Thymus (tissue), 11 donors: ENCODE measurements around the gene ZNF117. TPM values are rescaled to one million over a fixed set of nuclear protein-coding genes. Genes with fewer than 3 reads are reported as not detected.

Experiments
- DNase-seq, 9 donors: peaks; one replicate each; pipeline ENCODE4 v3.0.0-alpha.2; 2013; ENCODE audit warnings: low spot score in 9 of 9, low read depth in 6 of 9, missing footprints in 1 of 9
- H3K27ac ChIP-seq, 2 donors: one replicate each; pipeline ENCODE4 v1.5.1; 2013; ENCODE audit warnings: control low read depth in 1 of 2, low read depth in 1 of 2, low read length in 1 of 2, mild to moderate bottlenecking in 1 of 2, moderate library complexity in 1 of 2
- H3K27me3 ChIP-seq, 2 donors: one replicate each; pipeline ENCODE4 v1.5.1; 2013; ENCODE audit warnings: low read length in 1 of 2; ENCODE audit not compliant: control insufficient read depth in 2 of 2, insufficient read depth in 1 of 2
- H3K36me3 ChIP-seq, 2 donors: one replicate each; pipeline ENCODE4 v1.5.1; 2013; ENCODE audit warnings: low read length in 1 of 2, mild to moderate bottlenecking in 1 of 2, moderate library complexity in 1 of 2; ENCODE audit not compliant: control insufficient read depth in 2 of 2, insufficient read depth in 2 of 2
- H3K4me1 ChIP-seq, 2 donors: one replicate each; pipeline ENCODE4 v1.5.1; 2013; ENCODE audit warnings: low read length in 2 of 2; ENCODE audit not compliant: control insufficient read depth in 2 of 2, insufficient read depth in 2 of 2
- H3K4me3 ChIP-seq, 2 donors: one replicate each; pipeline ENCODE4 v1.5.1; 2013; ENCODE audit warnings: low read length in 2 of 2, control low read depth in 1 of 2, mild to moderate bottlenecking in 1 of 2
- H3K9me3 ChIP-seq, 2 donors: one replicate each; pipeline ENCODE4 v1.5.1; 2013; ENCODE audit warnings: low read length in 1 of 2, mild to moderate bottlenecking in 1 of 2; ENCODE audit not compliant: control insufficient read depth in 2 of 2, insufficient read depth in 1 of 2
- WGBS: extraction: QIAGEN DNeasy Blood & Tissue Kit; methylation state at CpG from one replicate; pipeline ENCODE4 v1.1.7; 2013; 5-methylcytosine and 5-hydroxymethylcytosine counted together
- polyA plus RNA-seq: library from polyadenylated mRNA; stranded (reverse); fragments of 200-250 nt; gene quantifications from one replicate; pipeline ENCODE4 v1.2.3, GENCODE V29; 2013
- total RNA-seq: library from RNA; stranded (reverse); fragments of 120-200 nt; gene quantifications from one replicate; pipeline ENCODE4 v1.2.4, GENCODE V29; 2013
- donor health status: healthy.

The ZNF117 gene
- total and polyA plus RNA-seq, 2 donors, result 7.6 to 14.6 TPM

DNA sequence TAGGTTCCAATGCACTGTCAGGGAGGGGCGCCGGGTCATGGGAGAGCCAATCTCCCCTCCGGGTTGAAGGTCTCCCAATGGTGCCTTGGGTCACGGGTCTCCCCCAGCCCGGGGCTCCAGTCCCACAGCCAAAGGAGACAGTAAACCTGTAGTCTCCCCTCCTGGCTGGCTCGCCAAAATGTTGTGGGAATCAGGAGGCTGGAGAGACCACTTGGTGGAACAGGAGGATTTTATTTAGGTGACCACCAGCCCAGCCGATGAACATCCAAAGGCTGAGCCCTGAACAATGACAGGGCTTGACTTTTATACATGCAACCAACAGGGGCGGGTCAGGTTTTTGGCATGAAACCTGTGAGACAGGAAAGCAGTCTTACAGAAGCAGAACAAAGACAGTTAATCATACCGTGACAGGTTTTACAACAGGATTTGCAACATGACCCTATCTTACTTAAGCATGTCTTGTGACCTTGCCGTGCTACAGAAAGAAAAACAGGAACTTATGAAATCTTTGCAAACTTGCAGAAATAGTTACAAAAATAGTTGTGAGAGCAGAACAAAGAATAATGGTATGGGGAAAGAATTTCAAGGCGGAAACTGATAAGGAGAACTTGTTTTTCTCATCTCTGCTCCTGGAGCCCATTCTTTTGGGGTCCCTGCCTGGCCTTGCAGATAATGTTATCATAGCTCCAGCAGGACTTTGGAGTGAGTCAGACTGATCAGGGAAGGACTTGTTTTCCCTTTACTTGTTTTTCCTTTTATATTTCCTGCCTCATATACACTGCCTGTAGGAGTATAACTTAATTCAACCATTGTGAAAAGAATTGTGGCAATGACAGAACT lies 8.5 kb upstream of the ZNF117 start:
- H3K9me3 ChIP-seq, result peaks cover 11 to 52% of the 10 kb centered on the region in 2 donors
- H3K27me3 ChIP-seq, result no peaks in the 10 kb centered on the region
- WGBS, result 82% methylated on average over 11 of the region's 11 CpGs
- H3K27ac ChIP-seq, result peak overlapping the region in 1 of 2 donors; percentile 15
- peaks cover 14 to 29% of the 10 kb centered on the region in 2 donors for H3K36me3 ChIP-seq
- DNase-seq, result no peak
- no peak overlapping the region for H3K4me3 ChIP-seq
- H3K4me1 ChIP-seq, result no peaks in the 10 kb centered on the region

- 98% methylated on average over 7 of the region's 7 CpGs for WGBS
- Histone ChIP-seq H3K27me3 (no peaks in the 10 kb centered on the region), H3K9me3 (peaks cover 11 to 57% of the 10 kb centered on the region in 2 donors), H3K36me3 (peaks cover 14 to 29% of the 10 kb centered on the region in 2 donors), H3K27ac (peak overlapping the region in 1 of 2 donors; percentile 15), H3K4me1 (no peaks in the 10 kb centered on the region), H3K4me3 (no peak overlapping the region)
- DNase-seq, result no peak
Observed at GRCh38 chr7:64998865-64999164, 8.0 kb upstream of the ZNF117 start.

GRCh38 chr7:64997927-64998391 lies 7.1 kb upstream of the ZNF117 start:
- DNase-seq, result no peak
- Histone ChIP-seq H3K4me1 (no peaks in the 10 kb centered on the region), H3K27me3 (no peaks in the 10 kb centered on the region), H3K36me3 (peaks cover 10 to 30% of the 10 kb centered on the region in 2 donors), H3K9me3 (peaks cover 12 to 57% of the 10 kb centered on the region in 2 donors), H3K4me3 (no peak overlapping the region), H3K27ac (no peak overlapping the region)
- 90% methylated on average over 8 of the region's 8 CpGs for WGBS

GRCh38 chr7:64997164-64997908 lies 6.5 kb upstream of the ZNF117 start:
- H3K27me3 ChIP-seq, result no peaks in the 10 kb centered on the region
- no peak overlapping the region for H3K27ac ChIP-seq
- H3K9me3 ChIP-seq, result peaks cover 13 to 60% of the 10 kb centered on the region in 2 donors
- DNase-seq, result no peak
- H3K36me3 ChIP-seq, result peaks cover 12 to 35% of the 10 kb centered on the region in 2 donors
- H3K4me3 ChIP-seq, result no peak overlapping the region
- H3K4me1 ChIP-seq, result no peaks in the 10 kb centered on the region
- WGBS, result 96% methylated on average over 12 of the region's 12 CpGs

DNA sequence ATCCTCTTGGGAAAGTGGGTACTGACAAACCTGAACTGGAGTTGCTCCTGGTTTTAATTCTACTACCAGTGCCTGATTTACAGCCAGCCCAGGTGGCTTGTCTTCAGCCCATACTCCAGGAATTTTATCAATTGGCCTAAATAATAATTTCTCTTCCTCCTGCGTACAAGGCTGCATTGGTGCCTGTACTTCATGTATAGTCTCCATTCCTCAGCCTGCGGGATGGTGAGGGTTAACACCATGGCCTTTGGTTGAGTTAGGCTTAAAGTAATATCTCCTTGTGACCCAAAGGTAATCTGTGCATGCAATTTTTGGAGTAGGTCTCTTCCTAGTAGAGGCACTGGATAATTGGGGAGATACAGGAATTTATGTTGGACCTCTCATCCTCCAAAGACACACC lies 5.5 kb upstream of the ZNF117 start:
- Histone ChIP-seq H3K36me3 (peaks cover 11 to 37% of the 10 kb centered on the region in 2 donors), H3K4me3 (no peak overlapping the region), H3K4me1 (no peaks in the 10 kb centered on the region), H3K27me3 (no peaks in the 10 kb centered on the region), H3K9me3 (peaks cover 14 to 65% of the 10 kb centered on the region in 2 donors), H3K27ac (no peak overlapping the region)
- DNase-seq, result no peak
- over 99% methylated on average over 2 of the region's 2 CpGs for WGBS

DNA sequence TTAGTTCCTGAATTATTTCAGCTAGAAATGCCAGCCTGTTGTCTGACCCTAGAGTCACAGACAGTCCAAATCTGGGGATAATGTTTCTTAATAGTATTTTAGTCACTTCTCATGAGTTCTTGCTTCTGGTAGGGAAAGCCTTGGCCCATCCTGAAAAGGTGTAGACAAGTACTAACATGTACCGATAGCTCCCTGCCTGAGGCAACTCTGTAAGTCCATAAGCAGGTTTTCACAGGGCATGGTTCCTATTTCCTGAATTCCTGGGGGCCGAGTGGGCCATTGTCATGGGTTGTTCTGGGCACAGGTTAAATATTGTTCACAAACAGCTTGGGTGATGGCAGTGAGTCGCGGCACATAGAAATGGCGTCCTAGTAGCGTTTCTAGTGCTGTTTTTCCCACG lies 3.1 kb upstream of the ZNF117 start:
- no peak overlapping the region for H3K27ac ChIP-seq
- 98% methylated on average over 7 of the region's 7 CpGs for WGBS
- H3K4me3 ChIP-seq, result no peak overlapping the region
- DNase-seq, result no peak
- H3K36me3 ChIP-seq, result peaks cover 5 to 26% of the 10 kb centered on the region in 2 donors
- H3K4me1 ChIP-seq, result no peaks in the 10 kb centered on the region
- no peaks in the 10 kb centered on the region for H3K27me3 ChIP-seq
- H3K9me3 ChIP-seq, result peaks cover 11 to 62% of the 10 kb centered on the region in 2 donors

DNA sequence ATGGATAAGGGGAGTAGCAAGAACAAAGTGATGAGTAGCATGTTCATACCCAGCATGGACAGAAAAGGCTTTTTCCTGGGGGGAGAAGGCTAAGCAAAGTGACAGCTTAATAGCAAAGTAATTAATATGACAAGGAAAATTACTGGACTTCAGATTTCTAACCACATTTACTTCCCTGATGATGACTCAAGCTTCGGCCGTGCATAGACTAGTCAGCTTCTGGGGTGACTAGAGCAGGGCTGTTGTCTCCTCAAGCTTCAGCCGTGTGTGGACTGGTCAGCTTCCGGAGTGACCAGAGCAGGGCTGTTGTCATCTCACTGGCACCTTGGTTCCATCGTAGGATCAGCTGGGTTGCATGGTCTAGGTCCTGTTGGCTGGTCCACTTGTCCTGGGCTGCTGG lies 2.1 kb upstream of the ZNF117 start:
- 85% methylated on average over 5 of the region's 5 CpGs for WGBS
- Histone ChIP-seq H3K4me1 (no peaks in the 10 kb centered on the region), H3K4me3 (no peak overlapping the region), H3K9me3 (peaks cover 10 to 56% of the 10 kb centered on the region in 2 donors), H3K27me3 (no peaks in the 10 kb centered on the region), H3K27ac (no peak overlapping the region), H3K36me3 (peaks cover 3 to 23% of the 10 kb centered on the region in 2 donors)
- DNase-seq, result no peak

- Histone ChIP-seq H3K27me3 (no peaks in the 10 kb centered on the region), H3K4me1 (no peaks in the 10 kb centered on the region), H3K36me3 (peaks cover 3 to 17% of the 10 kb centered on the region in 2 donors), H3K9me3 (peaks cover 7 to 31% of the 10 kb centered on the region in 2 donors), H3K27ac (no peak overlapping the region), H3K4me3 (no peak overlapping the region)
- DNase-seq, result no peak
- 96% methylated on average over 7 of the region's 7 CpGs for WGBS
Observed at GRCh38 chr7:64990216-64990615, 620 bp downstream of the ZNF117 start.
